ELR (cell line): ENCODE measurements around the gene CTU1.
"Not testable (repeated sequence)": the region's sequence is repeated elsewhere in the genome, so short reads cannot be mapped to it uniquely, and the experiment has no call there.

Experiments
- DNase-seq: peaks from one replicate; pipeline ENCODE4 v3.0.0-alpha.2; 2015; ENCODE audit warnings: low read depth

The CTU1 gene

DNA sequence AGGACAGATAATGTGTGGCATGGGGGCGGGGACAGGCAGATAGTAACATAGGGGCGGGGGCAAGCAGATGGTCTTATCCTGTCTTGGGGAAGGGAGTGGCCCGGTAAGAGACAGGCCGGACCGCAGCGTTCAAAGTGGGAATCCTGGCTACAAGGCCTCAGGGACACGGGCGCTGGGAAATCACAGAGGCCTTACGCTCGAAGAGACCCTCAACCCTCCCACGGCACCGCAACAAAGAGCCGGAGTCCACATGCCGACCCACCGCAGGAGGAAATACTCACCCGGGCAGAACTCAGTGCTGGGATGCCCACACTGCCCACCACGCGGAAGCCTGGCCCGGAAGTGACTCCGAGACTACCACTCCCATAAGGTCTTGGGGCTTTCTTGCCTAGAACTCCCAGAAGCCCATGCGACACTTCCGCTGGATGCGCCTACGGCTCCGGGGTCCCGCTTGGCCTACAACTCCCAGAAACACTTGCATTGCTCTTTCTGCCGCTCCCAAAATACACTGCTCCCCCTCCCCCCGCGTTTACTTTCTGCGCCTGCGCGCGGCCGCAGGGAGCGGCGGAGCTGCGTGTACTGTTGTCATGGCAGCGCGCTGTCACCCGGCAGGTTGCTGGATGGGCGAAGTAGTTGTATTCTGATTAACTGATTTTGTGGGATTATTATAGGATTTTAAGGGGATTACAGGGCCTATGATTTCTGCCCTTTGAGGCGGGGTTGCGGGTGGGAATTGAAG, at the start of gene CTU1:
Gene CTU1 (minus strand): TSS at position 344 of the 739 bp plus-strand sequence. CDS start 3,840 bp downstream, outside the sequence.
- DNase-seq, result peak; percentile 99

GRCh38 chr19:51157265-51157664, 49.1 kb upstream of the CTU1 start:
- DNase-seq, result no peak

DNA sequence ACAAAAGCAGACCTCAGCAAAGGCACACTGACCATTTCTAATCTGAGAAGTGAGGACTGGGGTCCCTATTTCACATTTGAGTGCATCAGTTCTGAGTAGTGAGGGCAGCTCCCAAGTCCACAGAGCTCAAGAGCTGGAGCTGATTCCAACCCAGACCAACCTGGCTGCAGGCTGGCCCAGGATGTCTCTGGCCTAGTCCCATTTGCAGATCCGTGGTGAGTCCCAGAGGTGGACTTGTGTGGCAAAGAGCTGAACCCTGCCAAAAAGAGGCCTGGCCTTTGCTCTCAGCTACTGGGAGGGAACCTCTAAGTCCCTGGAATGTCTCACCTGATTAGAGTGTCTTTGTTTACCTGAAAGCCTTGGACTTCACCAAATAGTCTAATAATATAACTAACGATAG, 48.5 kb upstream of the CTU1 start:
- no peak for DNase-seq

DNA sequence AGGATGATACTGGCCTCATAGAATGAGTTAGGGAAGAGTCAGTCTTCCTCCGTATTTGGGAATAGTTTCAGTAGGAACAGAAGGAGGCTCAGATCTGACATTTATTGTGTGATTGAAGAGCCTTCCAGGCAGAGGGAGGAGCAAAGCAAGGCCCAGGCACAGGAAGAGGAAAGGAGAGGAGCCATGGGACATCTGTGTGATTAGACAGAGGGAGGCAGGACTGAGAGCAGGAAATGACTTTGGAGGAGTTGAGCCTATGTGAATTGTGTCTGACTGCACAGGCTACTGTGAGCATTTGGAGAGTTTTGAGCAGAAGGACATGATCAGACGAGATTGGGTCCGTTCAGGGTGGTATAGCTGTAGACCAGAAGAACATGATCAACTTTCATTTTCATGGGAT, 42.4 kb upstream of the CTU1 start:
- no peak for DNase-seq

DNA sequence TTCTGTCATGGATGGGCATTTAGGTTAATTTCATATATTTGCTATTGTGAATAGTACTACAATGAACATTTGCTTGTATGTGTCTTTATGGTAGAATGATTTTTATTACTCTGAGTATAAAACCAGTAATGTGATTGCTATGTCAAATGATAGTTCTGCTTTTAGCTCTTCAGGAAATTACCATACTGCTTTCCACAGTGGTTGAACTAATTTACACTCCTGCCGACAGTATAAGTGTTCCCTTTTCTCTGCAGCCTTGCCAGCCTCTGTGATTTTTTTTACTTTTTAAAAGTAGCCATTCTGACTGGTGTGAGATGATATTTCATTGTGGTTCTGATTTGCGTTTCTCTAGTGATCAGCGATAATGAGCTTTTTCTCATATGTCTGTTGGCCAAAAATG, 40.4 kb upstream of the CTU1 start:
- DNase-seq, result no peak

DNA sequence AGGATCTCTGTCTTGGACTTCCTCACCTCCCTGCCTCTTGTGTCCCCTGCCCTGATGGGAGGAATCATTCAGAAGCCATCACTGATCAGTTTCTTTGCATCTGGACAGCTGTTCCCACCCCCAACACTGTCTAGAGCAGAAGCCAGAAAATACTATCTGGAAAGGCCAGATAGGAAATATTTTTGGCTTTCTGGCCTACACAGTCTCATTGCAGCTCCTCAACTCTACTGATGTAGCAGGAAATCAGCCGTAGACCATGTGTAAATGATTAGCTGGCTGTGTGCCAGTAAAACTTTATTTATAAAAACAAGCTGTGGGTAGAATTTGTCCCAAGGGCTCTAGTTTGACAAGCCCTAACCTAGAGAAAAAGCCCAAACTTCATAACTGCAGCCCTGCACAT, 39.5 kb upstream of the CTU1 start:
- DNase-seq, result no peak

DNA sequence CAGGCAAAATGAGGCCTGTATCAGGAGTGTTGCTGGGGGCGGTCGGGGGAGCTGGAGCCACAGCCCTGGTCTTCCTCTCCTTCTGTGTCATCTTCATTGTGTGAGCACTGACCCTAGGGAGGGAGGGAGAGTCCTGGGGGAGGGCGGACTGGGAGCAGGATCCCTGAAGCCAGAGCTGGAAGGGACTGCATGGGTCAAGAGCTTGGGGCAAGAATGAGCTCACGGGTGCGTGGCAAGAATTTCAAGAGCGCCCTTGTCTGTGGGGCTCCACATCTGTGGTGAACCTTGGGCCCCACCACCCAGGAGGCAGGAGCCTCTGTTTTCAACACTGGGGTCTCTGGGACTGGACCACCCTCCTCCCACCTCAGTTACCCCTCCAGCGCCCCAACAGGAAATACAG, 38.5 kb upstream of the CTU1 start:
- no peak for DNase-seq

DNA sequence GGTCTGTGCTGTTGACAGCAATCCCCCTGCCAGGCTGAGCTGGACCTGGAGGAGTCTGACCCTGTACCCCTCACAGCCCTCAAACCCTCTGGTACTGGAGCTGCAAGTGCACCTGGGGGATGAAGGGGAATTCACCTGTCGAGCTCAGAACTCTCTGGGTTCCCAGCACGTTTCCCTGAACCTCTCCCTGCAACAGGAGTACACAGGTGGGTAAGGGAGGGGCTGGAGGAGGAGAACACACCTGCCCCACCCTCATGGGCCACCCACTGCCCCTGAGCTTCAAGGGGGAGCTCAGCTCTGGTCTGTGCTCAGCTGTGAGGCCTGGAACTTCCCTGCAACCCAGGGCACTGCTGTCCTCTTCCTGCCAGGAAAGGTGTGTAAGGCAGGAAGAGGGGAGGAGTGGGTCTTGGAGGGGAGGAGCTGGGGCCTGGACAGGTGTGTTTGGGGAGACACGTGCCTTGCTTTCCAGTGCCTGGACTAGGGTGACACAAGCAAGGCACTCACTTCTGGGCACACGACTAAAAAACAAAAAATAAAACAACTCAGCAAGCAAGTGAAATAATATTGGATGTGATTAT, 37.8 kb upstream of the CTU1 start:
- no peak for DNase-seq

DNA sequence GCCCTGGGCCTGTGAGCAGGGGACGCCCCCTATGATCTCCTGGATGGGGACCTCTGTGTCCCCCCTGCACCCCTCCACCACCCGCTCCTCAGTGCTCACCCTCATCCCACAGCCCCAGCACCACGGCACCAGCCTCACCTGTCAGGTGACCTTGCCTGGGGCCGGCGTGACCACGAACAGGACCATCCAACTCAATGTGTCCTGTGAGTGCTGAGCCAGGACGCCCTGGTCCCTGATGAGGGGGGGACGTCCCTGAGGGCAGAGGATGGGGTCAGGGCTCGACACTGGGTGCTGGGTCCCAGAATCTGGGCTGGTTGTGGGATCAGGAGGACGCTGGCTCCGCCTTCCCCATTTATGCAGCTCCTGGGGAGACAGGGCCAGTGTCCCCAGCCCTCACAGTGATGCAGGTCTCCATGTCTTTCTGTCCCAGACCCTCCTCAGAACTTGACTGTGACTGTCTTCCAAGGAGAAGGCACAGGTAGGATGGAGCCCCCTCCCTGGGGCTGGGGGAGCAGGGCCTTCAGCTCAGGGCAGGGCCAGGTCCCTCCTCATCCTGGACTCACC, 36.4 kb upstream of the CTU1 start:
- DNase-seq, result no peak

- no peak for DNase-seq
Observed at GRCh38 chr19:51143486-51143885, 35.3 kb upstream of the CTU1 start.

GRCh38 chr19:51142809-51143475, 34.7 kb upstream of the CTU1 start:
- DNase-seq, result not testable (repeated sequence)

DNA sequence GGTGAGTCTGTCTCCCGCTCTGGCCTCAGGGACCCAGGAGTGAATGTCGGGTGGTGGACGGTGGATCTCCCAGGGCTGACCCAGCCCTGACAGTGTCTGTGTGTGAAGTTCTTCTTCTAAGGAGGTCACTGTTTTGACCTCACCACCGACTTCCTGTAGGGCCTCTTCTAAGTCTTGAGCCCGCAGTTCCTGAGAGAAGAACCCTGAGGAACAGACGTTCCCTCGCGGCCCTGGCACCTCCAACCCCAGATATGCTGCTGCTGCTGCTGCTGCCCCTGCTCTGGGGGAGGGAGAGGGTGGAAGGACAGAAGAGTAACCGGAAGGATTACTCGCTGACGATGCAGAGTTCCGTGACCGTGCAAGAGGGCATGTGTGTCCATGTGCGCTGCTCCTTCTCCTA, 33.9 kb upstream of the CTU1 start, which contains the start of gene SIGLEC7:
Gene SIGLEC7 (plus strand): TSS at position 183 of the 400 bp plus-strand sequence. CDS start 69 bp downstream, at position 252.
- DNase-seq, result no peak

DNA sequence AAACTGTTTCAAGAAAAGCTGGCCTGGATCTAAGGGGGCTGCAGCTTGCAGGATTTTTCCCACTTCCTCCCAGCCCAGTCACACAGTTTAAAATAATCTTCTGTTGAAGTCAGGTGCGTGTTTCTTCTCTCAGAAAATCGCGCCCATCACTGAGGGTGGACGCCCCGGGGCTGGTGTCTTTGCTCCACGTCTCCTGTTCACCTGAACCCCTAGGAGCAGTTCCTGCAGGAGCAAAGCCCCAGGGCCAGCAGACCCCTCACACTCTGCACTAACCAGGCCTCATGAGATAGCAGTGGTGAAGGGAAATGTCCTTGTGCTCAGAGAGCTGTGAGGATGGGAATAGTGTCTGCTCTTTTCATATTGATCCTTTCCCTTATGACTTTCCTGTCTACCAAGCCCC, 33.0 kb upstream of the CTU1 start:
- no peak for DNase-seq

DNA sequence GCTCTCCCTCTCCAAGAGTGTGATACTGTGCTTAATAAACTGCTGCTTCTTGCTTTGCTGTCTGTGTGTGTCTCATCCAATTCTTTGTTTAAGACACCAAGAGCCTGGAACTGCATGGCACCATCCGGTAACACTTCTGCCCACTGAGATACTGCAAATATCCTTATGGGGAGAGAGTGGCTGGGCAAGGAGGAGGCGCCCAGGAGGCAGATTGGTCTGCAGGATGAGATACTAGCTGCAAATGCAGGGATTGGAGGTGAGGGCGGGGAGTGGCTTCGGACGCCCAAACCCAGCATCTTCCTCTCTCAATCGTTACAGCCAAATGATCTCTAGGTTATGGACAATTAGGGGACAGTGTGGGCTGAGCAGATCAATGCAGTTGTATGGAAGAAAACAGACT, 32.2 kb upstream of the CTU1 start:
- DNase-seq, result no peak

GRCh38 chr19:51139299-51140014, 31.2 kb upstream of the CTU1 start:
- no peak for DNase-seq

DNA sequence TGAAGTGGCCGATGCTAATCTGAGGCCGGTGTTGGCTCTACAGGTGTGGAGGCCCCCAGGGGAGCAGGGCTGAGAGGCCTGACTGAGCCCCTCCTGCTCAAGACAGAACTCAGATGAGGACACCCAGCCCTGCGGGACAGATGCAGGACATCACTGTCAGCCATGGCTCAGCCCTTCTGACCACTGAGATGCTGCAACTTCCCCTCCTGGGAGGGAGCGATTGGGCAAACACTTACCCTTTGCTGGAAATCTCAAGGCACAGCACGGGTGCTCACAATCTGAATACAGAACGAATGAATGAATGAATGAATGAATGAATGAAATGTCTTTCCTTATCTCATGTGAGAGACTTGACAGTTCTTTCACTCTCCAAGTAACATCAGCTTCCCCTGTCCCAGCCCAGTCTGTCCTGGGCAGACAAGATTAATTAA, 30.4 kb upstream of the CTU1 start:
- DNase-seq, result no peak

GRCh38 chr19:51137792-51138425, 29.7 kb upstream of the CTU1 start:
- DNase-seq, result no peak

DNA sequence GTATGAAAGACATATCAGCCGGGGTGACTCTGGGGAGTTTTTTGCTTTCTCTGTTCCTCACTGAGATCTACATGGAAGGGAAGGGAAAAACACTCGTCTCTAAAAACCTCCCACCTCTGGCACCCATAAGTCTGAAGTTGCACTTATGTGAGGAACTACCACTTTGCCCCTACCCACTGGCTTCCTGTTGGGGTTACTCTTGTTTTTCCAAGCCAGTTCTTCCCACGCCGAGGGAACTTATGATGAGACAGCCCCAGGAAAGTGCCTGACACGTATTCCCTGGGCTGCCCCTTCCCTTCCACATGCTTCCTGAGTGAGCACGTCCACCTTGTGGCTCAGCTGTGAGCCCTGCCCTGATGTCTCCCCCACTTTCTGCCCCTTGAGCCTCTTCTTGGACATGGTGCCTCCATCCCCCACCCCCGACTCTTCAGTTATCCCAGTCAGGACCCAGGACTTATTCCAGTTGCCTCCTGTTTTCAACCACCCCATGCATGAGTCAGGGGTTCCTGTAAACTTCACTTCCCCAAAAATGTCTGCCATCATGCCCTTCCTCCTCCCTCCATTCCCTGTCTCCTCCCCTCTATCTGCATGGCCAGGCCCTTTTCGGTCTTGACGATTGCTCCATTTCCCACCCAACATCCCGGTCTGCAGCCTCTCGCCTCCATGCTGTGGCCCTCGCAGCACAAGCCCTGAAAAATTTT, 28.8 kb upstream of the CTU1 start:
- DNase-seq, result no peak

DNA sequence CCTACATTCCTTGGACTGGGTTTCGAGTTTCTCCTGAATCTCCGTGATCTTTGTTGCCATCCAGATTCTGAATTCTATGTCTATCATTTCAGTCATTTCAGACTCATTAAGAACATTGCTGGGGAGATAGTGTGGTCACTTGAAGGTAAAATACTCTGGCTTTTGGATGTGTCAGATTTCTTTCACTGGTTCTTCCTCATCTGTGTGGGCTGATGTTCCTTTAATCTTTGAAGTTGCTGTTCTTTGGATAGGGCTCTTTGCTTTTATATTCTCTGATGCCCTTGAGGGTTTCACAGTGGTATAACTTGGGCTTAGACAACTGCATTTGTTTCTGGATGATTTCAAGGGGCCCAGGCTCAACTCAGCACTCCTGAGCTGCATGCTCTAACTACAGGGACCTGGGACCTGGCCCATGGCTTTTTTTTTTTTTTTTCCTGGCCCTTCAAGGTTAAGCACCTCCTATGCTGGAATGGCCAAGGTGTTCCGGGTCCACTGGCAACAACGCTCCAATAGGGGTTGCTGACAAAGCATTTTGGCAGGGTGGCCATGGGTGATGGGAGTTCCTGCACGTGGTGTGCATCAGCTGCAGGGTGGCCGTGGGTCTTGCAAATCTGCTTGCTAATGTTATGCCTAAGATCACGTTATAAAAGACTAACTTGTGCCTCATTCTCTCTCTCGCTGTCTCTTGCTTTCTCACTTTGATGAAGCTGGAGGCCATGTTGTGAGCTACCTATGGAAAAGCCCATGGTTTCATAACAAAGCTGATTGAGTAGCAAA, 28.0 kb upstream of the CTU1 start:
- no peak for DNase-seq

DNA sequence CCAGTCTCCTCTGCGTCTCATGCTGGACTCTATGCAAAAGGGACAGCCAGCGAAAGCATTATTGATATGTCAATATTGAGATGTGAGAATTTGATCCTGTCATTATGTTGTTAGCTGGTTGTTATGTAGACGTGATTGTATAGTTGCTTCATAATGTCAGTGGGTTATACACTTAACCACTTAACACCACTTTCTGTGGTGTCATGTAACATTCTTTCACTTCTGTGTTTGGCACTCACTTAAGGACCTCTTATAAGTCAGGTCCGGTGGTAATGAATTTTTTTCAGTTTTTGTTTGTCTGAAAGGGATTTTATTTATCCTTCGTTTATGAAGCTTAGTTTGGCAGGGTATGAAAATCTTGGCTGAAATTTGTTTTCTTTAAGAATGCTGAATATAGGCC, 26.8 kb upstream of the CTU1 start:
- DNase-seq, result no peak
